ENCODE data around the gene SPAG9.
A peak's percentile ranks its signal among the peaks of the same experiment; 100 is the strongest.

Gene SPAG9

DNA sequence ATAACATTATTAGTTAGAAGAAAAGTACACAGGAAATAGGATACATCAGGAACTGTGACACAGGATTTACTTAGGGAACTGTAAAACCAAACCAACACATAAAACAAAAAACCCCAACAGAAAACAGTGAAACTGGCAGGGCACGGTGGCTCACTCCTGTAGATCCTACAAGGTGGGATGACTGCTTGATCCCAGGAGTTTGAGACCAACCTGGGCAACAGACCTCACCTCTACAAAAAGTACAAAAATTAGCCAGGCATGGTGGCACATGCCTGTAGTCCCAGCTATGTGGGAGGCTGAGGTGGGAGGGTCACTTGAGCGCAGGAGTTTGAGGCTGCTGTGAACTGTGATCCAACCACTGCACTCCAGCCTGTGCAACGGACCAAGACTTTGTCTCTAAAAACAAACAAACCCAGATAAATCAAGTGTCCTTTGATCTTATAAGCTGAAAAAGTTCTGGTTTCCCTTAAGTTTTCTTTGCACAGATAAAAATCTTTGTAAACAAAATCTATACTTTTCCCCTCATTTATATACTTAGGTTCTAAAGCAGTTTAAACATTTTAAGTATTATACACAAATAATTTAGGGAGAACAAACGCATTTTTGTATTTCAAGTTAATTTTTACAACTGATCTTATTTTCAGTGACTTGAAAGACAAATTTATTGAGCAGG is 143.0 kb downstream of the SPAG9 start:
- no peak for DNase-seq

DNA sequence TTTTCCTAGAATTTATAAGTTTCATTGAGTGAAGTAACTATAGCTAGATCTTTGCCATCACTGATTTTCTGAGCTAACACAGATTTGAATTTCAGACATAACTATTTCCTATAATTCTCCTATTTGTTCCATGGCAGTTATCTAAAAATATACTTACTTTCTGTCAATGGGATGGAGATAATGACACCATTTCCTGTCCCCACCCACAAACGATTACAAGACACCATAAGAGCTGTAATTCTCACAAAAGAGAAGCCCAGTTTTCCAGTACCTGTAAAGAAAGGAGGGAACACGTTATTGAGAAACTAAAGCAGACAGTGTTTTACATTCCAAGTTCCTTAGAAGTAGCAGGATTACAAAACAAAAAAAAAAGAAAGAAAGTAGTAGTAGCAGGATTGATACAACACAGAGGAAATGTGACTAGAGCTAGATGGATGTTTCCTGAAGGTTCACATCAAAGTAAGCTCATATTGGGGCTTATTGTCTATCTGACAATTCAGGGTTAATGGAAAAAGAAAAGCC is 143.7 kb downstream of the SPAG9 start:
- no peak for DNase-seq

GRCh38 chr17:50973557-50974494 is 146.8 kb downstream of the SPAG9 start:
- no peak for DNase-seq

DNA sequence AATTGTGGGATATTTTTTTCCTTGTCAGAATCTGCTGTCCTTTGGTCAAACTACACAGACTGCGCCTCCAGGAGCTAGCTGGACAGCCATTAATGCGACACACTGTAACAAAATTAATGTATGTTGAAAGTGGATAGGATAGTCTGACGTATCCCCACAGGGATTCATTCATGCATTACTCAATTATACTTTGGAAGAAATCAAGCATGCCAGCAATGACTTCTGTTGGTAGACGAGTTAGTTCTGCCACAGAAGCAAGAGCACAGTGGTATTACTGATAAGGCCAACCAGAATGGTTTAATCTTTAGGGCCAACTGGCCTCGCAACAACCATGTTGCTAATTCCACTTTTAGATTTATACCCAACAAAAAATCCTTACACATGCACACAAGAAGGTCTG is 148.1 kb downstream of the SPAG9 start:
- DNase-seq: no peak

- no peak for DNase-seq
Observed at GRCh38 chr17:50967795-50968194, 152.9 kb downstream of the SPAG9 start.

DNA sequence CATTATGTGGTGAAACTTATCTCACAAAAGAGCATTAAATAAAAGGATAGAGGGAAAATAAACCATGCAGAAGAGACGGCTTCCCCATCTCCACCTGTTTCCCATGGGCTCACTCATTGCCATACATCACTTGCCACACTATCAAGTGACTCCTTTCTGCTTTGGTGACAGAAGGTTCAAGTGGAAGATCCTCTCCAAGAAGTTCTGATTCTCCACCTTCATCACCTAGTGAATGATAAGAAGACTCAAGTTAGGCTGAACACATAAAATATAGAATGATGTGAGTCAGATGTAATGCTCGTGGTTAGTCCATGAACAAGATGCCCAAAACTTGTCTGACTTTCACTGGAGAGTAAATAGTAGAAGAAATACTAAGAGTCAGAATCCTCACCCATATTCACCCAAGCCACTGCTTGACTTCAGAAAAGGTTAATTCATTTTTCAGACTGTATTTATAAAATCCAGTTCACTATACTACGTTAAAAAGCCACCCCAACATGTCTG is 154.5 kb downstream of the SPAG9 start:
- no peak for DNase-seq

- no peak for DNase-seq
Observed at GRCh38 chr17:50963139-50963538, 157.5 kb downstream of the SPAG9 start.

- DNase-seq: no peak
Observed at GRCh38 chr17:50961282-50962220, 159.1 kb downstream of the SPAG9 start.

DNA sequence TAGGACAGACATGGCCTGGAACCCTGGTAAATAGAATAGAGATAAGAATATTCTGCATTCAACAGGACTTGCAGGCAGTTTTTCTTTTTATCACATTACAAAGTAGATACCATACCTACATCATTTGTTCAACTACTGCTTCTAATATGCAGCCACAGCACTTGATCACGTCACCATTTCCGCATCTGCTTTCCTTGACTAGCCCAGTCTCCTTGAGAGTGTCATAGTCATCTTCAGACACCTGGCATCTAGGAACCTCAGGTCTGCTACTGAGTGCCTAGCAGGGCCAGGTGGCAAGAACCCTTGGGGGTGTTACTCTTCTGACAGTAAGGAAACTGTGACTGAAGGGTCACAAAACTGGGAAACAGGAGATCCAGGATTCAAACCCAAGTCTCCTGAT is 161.3 kb downstream of the SPAG9 start:
- DNase-seq: no peak

- no peak for DNase-seq
Observed at GRCh38 chr17:50957600-50958575, 162.8 kb downstream of the SPAG9 start.

DNA sequence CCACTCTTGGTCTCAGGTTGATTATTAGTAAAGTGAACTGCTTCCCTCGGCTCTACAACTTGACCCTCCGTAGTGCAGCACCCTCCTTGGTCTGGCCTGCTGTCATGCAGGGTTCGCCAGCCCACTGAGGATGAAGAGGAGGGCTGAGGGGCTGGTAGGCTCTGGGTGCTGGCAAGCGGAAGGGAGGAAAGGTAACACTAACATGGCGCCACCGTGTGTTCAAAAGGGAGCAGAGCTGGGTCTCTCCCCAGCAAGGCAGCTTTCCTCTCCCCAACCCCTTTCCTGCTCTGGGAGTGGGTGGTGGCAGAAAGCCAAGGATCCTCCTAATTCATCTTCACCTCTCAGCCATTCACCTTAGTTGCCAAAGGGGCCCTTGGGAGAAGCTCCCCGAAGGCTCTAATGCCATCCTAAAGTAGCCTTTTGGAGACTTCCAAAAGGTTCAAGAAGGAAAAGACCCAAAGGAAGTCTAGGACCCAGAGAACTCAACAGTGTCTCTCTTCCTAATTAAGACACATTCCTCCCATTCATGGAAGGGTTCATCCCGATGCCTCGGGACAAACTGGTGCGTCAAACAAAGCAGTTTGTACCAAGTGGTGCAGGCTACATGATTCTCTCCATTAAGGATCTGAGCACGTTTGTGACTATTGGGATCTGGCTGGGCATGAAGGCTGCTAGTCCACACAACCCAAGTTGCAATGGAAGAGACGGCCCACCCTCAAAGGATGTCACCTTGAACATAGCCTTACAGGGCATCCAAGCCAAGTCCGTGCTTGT is 163.7 kb downstream of the SPAG9 start:
- peak; percentile 19 to 34 (median 31) for DNase-seq

DNA sequence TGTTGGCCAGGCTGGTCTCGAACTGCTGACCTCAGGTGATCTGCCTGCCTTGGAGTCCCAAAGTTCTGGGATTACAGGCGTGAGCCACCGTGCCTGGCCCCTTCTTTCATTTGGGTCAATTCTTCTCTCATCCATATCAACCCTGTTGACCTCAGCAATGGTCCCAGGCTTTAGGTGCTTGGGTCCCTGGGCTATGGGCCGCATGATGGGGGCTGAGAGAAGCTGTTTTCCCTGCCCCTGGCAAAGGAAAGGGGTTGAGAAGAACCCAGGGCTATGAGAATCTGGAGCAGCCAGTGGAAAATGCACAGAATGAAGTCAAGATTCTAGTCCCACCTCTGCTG is 164.3 kb downstream of the SPAG9 start:
- no peak for DNase-seq

- DNase-seq: no peak
Observed at GRCh38 chr17:50955667-50956120, 165.0 kb downstream of the SPAG9 start.

- no peak for DNase-seq
Observed at GRCh38 chr17:50955160-50955559, 165.5 kb downstream of the SPAG9 start.

GRCh38 chr17:50954641-50955121 is 166.0 kb downstream of the SPAG9 start:
- DNase-seq: no peak

DNA sequence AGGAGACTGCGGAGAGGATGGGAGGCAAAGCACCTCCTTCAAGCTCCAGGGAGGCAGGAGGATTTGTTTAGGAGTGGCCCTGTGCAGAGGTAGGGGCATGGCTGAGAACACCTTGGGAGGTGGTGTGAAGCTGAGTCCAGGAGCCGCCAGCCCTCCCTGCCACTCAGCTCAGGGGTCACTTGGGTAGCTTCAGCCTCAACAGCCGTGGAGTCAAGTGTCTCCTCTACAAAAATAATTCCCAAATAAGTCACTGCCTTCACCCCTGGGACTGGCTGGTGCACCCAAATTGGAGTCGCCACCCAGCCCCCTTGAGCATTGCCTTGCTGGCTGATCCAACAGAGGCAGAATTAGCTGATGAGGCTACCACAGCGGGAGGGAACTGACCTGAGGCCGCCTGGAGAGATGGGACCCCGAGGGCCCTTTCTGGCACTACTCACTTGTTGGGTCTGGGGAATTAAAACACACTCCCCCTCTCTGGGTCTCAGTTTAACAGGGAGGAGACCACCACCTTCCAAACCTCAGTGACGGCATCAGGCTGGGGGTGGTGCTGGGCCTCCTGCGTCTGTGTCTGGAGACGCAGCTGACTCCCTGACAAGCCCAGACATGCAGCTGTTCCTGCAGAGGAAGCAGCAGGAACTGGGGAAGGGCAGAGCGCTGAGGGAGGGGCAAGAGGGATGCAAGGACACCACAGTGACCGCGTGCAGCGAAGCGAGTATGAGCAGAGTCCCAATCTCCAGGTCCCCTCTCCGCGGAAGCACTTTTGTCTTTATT is 166.7 kb downstream of the SPAG9 start:
- no peak for DNase-seq

- no peak for DNase-seq
Observed at GRCh38 chr17:50953518-50953830, 167.2 kb downstream of the SPAG9 start.

GRCh38 chr17:50952889-50953288 is 167.8 kb downstream of the SPAG9 start:
- no peak for DNase-seq

DNA sequence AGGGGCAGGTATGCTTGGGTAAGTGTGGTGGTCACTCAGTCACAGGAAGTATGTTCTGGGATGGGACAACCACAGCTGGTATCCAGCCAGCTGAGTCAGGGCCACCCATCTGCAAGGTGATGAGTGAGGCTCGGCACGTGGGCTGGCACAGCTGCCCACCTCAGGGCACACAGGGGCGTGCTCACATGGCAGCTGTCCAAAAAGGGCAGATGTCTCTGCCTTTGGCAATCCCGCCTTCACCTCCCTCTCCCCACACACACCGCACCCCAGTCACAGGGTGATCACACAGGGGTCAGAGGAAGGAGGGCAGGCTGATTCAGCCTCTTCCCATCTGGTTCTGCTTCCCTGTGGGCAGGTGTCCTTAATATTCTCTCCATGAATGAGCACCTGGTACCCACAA is 168.7 kb downstream of the SPAG9 start:
- DNase-seq: no peak
